Measurements from ENCODE around the gene EDEM1. TPM values are rescaled to one million over a fixed set of nuclear protein-coding genes. Genes with fewer than 3 reads are reported as not detected.

The EDEM1 gene
- total RNA-seq: 47.9 and 73.2 TPM in 2 replicates

DNA sequence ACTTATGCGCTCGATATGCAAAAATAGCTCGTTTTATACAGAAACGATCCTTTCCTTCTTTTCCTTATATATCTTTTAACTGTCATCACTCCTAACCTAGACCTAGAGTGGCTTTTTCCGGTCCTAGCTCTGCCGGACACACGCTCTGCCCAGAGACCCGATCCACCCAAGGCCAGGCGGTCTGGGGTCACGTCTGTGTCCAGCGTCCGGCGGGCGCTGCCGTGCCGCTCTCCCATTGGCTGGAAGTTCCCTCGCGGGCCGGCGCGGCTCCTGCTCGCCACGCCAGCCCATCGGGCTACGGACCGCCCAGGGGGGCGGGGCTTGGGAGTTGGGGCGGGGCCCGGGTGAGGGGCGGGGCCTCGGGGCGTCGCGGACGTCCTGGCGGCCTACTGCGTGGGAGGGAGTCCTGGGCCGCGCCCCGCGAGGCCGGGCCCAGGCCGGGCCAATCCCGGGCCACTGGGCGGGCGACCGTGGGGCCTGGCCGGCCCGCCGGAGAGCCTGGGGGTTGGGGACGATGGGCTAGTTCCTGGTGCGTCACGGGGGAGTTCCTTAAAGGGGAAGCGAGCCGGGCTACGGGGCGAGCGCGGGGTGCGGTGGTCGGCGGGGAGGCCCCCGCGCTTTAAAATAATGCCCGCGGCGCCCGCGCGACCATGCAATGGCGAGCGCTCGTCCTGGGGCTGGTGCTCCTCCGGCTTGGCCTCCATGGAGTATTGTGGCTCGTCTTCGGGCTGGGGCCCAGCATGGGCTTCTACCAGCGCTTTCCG, at the start of gene EDEM1:
Gene EDEM1, plus strand, starts transcription at position 552 of the 764 bp plus-strand sequence. Its CDS starts 99 bp downstream, at position 651.

Other genes starting within 250 kb of the EDEM1 start
- gene BHLHE40, start 208.3 kb upstream of the EDEM1 start, total RNA-seq: 15.9 and 21.5 TPM in 2 replicates
- 63.9 and 83.9 TPM in 2 replicates for gene ARL8B, start 65.4 kb upstream of the EDEM1 start, total RNA-seq